AG04450 (cell line): ENCODE results near the gene PIP5K1B. TPM values are rescaled to one million over a fixed set of nuclear protein-coding genes. Genes with fewer than 3 reads are reported as not detected.

ENCODE experiments used
- CTCF ChIA-PET: fragments of 300-600, 350-600 bp; formaldehyde crosslinking; extraction: SDS; loops from one replicate; lab custom pipeline; 2022; ENCODE audit warnings: antibody characterized with exemption, inconsistent platforms; lab: Charles Lee
- POLR2A ChIA-PET: fragments of 350-600 bp; formaldehyde crosslinking; extraction: SDS; loops from one replicate; lab custom pipeline; 2021; ENCODE audit warnings: antibody characterized with exemption, inconsistent platforms; lab: Yijun Ruan, JAX
- DNase-seq: peaks from one replicate; pipeline ENCODE4 v3.0.0-alpha.2; 2011; ENCODE audit warnings: low read depth, low spot score
- H3K27ac ChIP-seq: one replicate; pipeline ENCODE4 v1.5.1; 2012; ENCODE audit warnings: low read depth, low read length, control low read depth
- H3K27me3 ChIP-seq: one replicate; pipeline ENCODE4 v1.6.0; 2012; ENCODE audit warnings: low read length; ENCODE audit not compliant: control insufficient read depth, insufficient read depth
- H3K4me3 ChIP-seq: 2 replicates; pipeline ENCODE4 v1.5.1; 2011; ENCODE audit warnings: mild to moderate bottlenecking, low read depth, low read length, control low read depth
- H3K9me3 ChIP-seq: 2 replicates; pipeline ENCODE4 v1.5.1; 2012; ENCODE audit warnings: low read length; ENCODE audit not compliant: control insufficient read depth, insufficient read depth
- polyA plus RNA-seq: library from polyadenylated mRNA; depleted of rRNA; stranded (reverse); fragments of >200 nt; gene quantifications from 2 replicates; pipeline ENCODE4 v1.2.3, GENCODE V29; 2011
- TF ChIP-seq, protein P1 (sequence below): IDR thresholded peaks from 2 replicates; pipeline ENCODE4 v1.5.1; 2011; ENCODE audit warnings: low read depth, low read length, control low read depth, inconsistent platforms

PIP5K1B gene
- polyA plus RNA-seq, 1 experiment, result not detected

DNA sequence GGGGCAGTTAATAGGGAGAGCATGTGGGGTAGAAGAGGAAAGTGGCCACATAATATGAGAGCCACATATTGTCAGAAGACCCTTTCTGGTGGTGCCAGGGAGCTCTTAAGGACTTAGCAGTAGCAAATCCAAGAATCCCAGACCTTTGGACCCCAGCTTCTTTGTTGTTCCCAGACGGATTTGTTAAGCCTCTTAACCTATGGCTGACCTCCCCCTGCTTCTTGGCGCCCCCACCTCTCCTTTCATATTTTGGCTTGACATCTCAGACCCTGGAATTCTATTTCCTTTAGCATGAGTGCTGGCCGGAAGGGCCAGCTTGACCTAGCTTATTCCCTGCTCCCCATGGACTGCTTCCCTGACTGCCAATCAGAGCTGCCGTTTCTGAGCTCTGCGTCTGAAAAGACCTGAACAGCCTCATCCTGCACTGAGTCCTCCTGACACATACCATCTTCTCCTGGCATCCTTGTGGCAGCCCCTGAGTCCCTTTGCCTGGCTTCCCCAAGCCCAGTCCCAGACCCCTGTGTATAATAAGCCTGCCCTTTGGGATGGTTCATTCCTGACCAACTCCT is 192.6 kb downstream of the PIP5K1B start:
- ChIA-PET CTCF (no interaction called here), POLR2A (interaction anchor here (0.6 kb wide), 1 partner anchor 302 kb away, joined by 8 read pairs; no protein-coding TSS in a partner anchor)
- no peak for DNase-seq
- Histone ChIP-seq H3K27ac (no peak overlapping the region), H3K27me3 (no peaks in the 10 kb centered on the region), H3K4me3 (no peak overlapping the region), H3K9me3 (no peaks in the 10 kb centered on the region)
- TF ChIP-seq, protein P1, sequence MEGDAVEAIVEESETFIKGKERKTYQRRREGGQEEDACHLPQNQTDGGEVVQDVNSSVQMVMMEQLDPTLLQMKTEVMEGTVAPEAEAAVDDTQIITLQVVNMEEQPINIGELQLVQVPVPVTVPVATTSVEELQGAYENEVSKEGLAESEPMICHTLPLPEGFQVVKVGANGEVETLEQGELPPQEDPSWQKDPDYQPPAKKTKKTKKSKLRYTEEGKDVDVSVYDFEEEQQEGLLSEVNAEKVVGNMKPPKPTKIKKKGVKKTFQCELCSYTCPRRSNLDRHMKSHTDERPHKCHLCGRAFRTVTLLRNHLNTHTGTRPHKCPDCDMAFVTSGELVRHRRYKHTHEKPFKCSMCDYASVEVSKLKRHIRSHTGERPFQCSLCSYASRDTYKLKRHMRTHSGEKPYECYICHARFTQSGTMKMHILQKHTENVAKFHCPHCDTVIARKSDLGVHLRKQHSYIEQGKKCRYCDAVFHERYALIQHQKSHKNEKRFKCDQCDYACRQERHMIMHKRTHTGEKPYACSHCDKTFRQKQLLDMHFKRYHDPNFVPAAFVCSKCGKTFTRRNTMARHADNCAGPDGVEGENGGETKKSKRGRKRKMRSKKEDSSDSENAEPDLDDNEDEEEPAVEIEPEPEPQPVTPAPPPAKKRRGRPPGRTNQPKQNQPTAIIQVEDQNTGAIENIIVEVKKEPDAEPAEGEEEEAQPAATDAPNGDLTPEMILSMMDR, result no peak

DNA sequence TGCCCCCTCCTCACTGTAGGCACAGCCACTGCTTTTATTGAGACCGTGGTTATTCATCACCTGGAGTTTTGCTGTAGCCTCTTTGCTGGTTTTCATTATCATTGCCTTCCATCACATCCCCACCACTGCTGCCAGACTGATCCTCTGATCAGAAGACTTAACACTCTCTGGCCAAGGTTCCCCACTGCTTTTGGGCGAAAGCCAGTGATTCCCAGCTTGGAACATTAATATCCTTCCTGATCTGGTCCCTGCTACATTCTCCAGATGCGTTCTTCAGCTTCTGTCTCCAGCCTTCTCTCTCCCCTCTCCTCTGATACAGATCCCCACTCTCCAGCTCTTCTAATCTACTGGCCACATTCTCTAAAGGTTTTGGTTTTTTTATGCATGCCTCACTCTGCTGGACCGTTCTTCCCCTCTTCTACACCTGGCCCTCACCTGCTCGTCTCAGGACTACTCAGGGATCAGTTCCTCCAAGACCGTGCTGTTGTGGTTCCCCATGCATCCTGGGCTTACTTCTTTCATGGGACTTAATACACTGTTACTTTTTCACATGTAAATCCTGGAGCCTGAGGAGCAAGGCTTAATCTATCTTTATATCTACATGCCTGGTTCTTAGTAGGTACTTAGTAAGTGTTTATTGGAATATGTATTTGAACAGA is 193.9 kb downstream of the PIP5K1B start:
- ChIA-PET CTCF (no interaction called here), POLR2A (no interaction called here)
- no peak overlapping the region for H3K4me3 ChIP-seq
- H3K27ac ChIP-seq, result no peak overlapping the region
- no peaks in the 10 kb centered on the region for H3K9me3 ChIP-seq
- DNase-seq, result no peak
- TF ChIP-seq, protein P1, result no peak
- no peaks in the 10 kb centered on the region for H3K27me3 ChIP-seq

DNA sequence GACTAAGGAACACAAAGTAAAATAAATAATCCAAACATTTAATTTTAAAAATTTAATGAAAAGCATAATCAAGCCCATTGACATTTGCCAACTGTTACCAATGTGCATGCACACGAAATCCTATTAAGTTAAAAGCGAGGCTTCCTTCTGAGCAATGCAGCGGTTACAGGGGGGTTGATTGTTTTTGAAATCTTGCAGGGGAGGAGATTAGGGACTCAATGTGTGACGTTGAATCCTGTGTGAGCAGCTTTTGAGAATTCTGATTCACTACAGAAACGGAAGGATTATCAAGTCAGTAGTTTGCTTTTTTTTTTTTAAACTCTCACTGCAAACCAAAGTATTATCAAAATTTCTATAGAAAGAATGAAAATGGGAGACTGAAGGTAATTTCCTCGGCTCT is 199.4 kb downstream of the PIP5K1B start:
- H3K9me3 ChIP-seq, result no peaks in the 10 kb centered on the region
- ChIA-PET POLR2A (no interaction called here), CTCF (no interaction called here)
- TF ChIP-seq, protein P1, result no peak
- H3K4me3 ChIP-seq, result no peak overlapping the region
- H3K27me3 ChIP-seq, result no peaks in the 10 kb centered on the region
- H3K27ac ChIP-seq, result no peak overlapping the region
- no peak for DNase-seq

DNA sequence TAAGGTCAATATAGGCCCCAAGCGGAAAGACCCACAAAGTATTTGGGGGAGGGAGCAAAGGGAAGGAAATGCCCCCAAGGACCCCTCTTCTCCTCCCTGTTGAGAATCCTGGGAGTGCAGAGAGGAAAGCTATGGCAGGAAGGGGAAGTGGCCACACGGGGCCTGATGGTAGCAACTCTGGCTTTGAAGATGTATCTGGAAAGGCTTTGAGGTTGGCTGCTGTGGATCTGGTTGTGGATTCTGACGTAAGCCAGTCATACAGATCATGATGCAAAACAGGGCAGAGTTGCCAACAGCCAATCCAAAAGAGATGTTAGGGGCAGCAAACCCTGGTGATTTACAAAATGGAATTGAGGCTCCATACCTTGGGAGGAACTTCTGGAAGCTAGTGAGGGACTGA is 200.1 kb downstream of the PIP5K1B start:
- H3K9me3 ChIP-seq, result no peaks in the 10 kb centered on the region
- no peak for DNase-seq
- H3K27me3 ChIP-seq, result no peaks in the 10 kb centered on the region
- no peak overlapping the region for H3K4me3 ChIP-seq
- POLR2A ChIA-PET, result no interaction called here
- TF ChIP-seq, protein P1, result no peak
- no peak overlapping the region for H3K27ac ChIP-seq
- CTCF ChIA-PET, result no interaction called here

DNA sequence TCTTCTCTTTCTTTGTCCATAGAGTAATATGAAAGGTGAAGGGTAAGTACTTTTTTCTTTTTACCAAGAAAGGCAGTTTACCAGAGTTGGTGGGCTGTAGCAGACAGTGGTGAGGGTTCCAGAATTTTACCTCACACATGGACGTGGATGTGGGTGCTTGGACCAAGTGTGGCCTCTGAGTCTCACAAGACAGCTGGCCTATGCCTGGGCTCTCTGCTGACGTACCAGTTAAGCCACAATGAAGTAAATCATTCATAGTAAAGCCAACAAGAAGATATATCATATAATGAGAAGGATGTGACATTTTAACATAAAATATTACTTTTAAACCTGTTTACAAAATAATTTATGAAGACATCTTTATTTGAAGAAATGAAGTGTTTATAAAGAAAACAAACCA is 202.9 kb downstream of the PIP5K1B start:
- no peak overlapping the region for H3K4me3 ChIP-seq
- ChIA-PET CTCF (no interaction called here), POLR2A (no interaction called here)
- H3K27me3 ChIP-seq, result no peaks in the 10 kb centered on the region
- no peak for DNase-seq
- TF ChIP-seq, protein P1, result no peak
- no peak overlapping the region for H3K27ac ChIP-seq
- H3K9me3 ChIP-seq, result no peaks in the 10 kb centered on the region
